Fibroblast of mammary gland (primary cell): ENCODE results near the gene PDE9A.

Source experiments
- DNase-seq: peaks from one replicate; pipeline ENCODE4 v3.0.0-alpha.2; 2010; ENCODE audit warnings: low read depth
- H3K4me3 ChIP-seq: 2 replicates; pipeline ENCODE4 v1.5.1; 2011; ENCODE audit warnings: low read depth, mild to moderate bottlenecking, low read length, moderate library complexity; ENCODE audit not compliant: control insufficient read depth
- CTCF ChIP-seq: conservative IDR thresholded peaks from 2 replicates; pipeline ENCODE4 v1.5.1; 2011; ENCODE audit warnings: low read depth, low read length, inconsistent platforms; ENCODE audit not compliant: control insufficient read depth, insufficient read depth

Gene PDE9A

GRCh38 chr21:42734323-42734971 is 81.0 kb downstream of the PDE9A start:
- no peak for TF ChIP-seq CTCF
- no peak for DNase-seq
- no peak overlapping the region for H3K4me3 ChIP-seq

- no peak overlapping the region for H3K4me3 ChIP-seq
- TF ChIP-seq CTCF: no peak
Measured at GRCh38 chr21:42735061-42735460, 81.6 kb downstream of the PDE9A start.

GRCh38 chr21:42735944-42736343 is 82.5 kb downstream of the PDE9A start:
- DNase-seq: no peak
- no peak overlapping the region for H3K4me3 ChIP-seq
- no peak for TF ChIP-seq CTCF

More at GRCh38 chr21:42735061-42735460, 81.6 kb downstream of the PDE9A start:
- no peak for DNase-seq

GRCh38 chr21:42736646-42737350 is 83.4 kb downstream of the PDE9A start:
- DNase-seq: no peak
- H3K4me3 ChIP-seq: no peak overlapping the region
- no peak for TF ChIP-seq CTCF

GRCh38 chr21:42737951-42738590 is 84.7 kb downstream of the PDE9A start:
- DNase-seq: peak; percentile 40
- H3K4me3 ChIP-seq: no peak overlapping the region
- TF ChIP-seq CTCF: no peak

- no peak overlapping the region for H3K4me3 ChIP-seq
Measured at GRCh38 chr21:42739061-42739931, 85.9 kb downstream of the PDE9A start.

More at GRCh38 chr21:42739061-42739931, 85.9 kb downstream of the PDE9A start:
- TF ChIP-seq CTCF: no peak
- DNase-seq: peak; percentile 71
